Spinal cord (tissue), 10 donors: ENCODE results near the gene CLSTN3. TPM values are rescaled to one million over a fixed set of nuclear protein-coding genes. Genes with fewer than 3 reads are reported as not detected.

ENCODE experiments used
- DNase-seq, 6 donors: peaks; one replicate each; pipeline versions ENCODE4 v3.0.0 to v3.0.0-alpha.2; 2013 to 2015; ENCODE audit warnings: low spot score in 6 of 6, low read depth in 4 of 6
- H3K27ac ChIP-seq: one replicate; pipeline ENCODE4 v1.5.1; 2013; ENCODE audit warnings: low read depth, low read length, control low read depth
- H3K27me3 ChIP-seq: one replicate; pipeline ENCODE4 v1.6.1; 2013; ENCODE audit warnings: low read length; ENCODE audit not compliant: control insufficient read depth, insufficient read depth
- H3K36me3 ChIP-seq: one replicate; pipeline ENCODE4 v1.6.1; 2013; ENCODE audit warnings: low read length; ENCODE audit not compliant: control insufficient read depth, insufficient read depth
- H3K4me1 ChIP-seq: one replicate; pipeline ENCODE4 v1.6.1; 2013; ENCODE audit warnings: low read length; ENCODE audit not compliant: control insufficient read depth, insufficient read depth
- H3K4me3 ChIP-seq: one replicate; pipeline ENCODE4 v1.5.1; 2013; ENCODE audit warnings: low read depth, low read length, control low read depth
- H3K9me3 ChIP-seq: one replicate; pipeline ENCODE4 v1.6.1; 2013; ENCODE audit warnings: low read length; ENCODE audit not compliant: control insufficient read depth, insufficient read depth
- WGBS: methylation state at CpG from one replicate; pipeline ENCODE4 v1.1.5; 2013; ENCODE audit warnings: missing lambda C conversion rate; ENCODE audit not compliant: insufficient coverage; 5-methylcytosine and 5-hydroxymethylcytosine counted together
- polyA plus RNA-seq, 2 donors: library from polyadenylated mRNA; unstranded; fragments of 120-200 nt; gene quantifications; one replicate each; pipeline ENCODE4 v1.2.1, GENCODE V29; 2013; ENCODE audit not compliant: insufficient read length in 2 of 2
- total RNA-seq, 2 donors: library from RNA; depleted of rRNA in 1 of 2; stranded (reverse); fragments of 120-200 nt in 1 of 2; fragments of >200 nt in 1 of 2; gene quantifications; one replicate each; pipeline versions ENCODE4 v1.2.3 to v1.2.4, GENCODE V29; 2013 to 2014
- donor health status: healthy.

The CLSTN3 gene
- total and polyA plus RNA-seq, 4 donors, result 33.9 to 215 (median 174) TPM

GRCh38 chr12:7144414-7145120 lies 14.4 kb downstream of the CLSTN3 start:
- DNase-seq, result peak in 2 of 6 donors; percentile 55 to 63
- Histone ChIP-seq H3K27ac (no peak overlapping the region), H3K27me3 (no peaks in the 10 kb centered on the region), H3K4me1 (no peaks in the 10 kb centered on the region), H3K4me3 (no peak overlapping the region), H3K36me3 (peaks cover 79% of the 10 kb centered on the region), H3K9me3 (no peaks in the 10 kb centered on the region)
- 83% methylated on average over 3 of the region's 11 CpGs for WGBS

GRCh38 chr12:7145671-7146070 lies 15.5 kb downstream of the CLSTN3 start:
- 81% methylated on average over 3 of the region's 4 CpGs for WGBS
- H3K36me3 ChIP-seq, result peaks cover 83% of the 10 kb centered on the region
- no peak overlapping the region for H3K4me3 ChIP-seq
- no peaks in the 10 kb centered on the region for H3K9me3 ChIP-seq
- no peak overlapping the region for H3K27ac ChIP-seq
- H3K27me3 ChIP-seq, result no peaks in the 10 kb centered on the region
- DNase-seq, result no peak
- no peaks in the 10 kb centered on the region for H3K4me1 ChIP-seq

- Histone ChIP-seq H3K27ac (no peak overlapping the region), H3K9me3 (no peaks in the 10 kb centered on the region), H3K4me1 (no peaks in the 10 kb centered on the region), H3K4me3 (no peak overlapping the region), H3K36me3 (peaks cover 82% of the 10 kb centered on the region), H3K27me3 (no peaks in the 10 kb centered on the region)
- no peak for DNase-seq
- WGBS, result 94% methylated on average over 7 of the region's 7 CpGs
Observed at GRCh38 chr12:7146228-7146627, 16.1 kb downstream of the CLSTN3 start.

- H3K36me3 ChIP-seq, result peaks cover 75% of the 10 kb centered on the region
- no peak overlapping the region for H3K4me3 ChIP-seq
- no peaks in the 10 kb centered on the region for H3K27me3 ChIP-seq
- no peaks in the 10 kb centered on the region for H3K9me3 ChIP-seq
- no peak overlapping the region for H3K27ac ChIP-seq
- 98% methylated on average over 5 of the region's 7 CpGs for WGBS
- DNase-seq, result no peak
- no peaks in the 10 kb centered on the region for H3K4me1 ChIP-seq
Observed at GRCh38 chr12:7146906-7147305, 16.7 kb downstream of the CLSTN3 start.

GRCh38 chr12:7150356-7150755 lies 20.2 kb downstream of the CLSTN3 start:
- H3K4me3 ChIP-seq, result no peak overlapping the region
- DNase-seq, result no peak
- no peaks in the 10 kb centered on the region for H3K4me1 ChIP-seq
- H3K36me3 ChIP-seq, result peaks cover 55% of the 10 kb centered on the region
- no peaks in the 10 kb centered on the region for H3K9me3 ChIP-seq
- no peaks in the 10 kb centered on the region for H3K27me3 ChIP-seq
- WGBS, result 100% methylated on average over 9 of the region's 12 CpGs
- H3K27ac ChIP-seq, result no peak overlapping the region

GRCh38 chr12:7150841-7151240 lies 20.7 kb downstream of the CLSTN3 start:
- Histone ChIP-seq H3K27ac (no peak overlapping the region), H3K4me3 (no peak overlapping the region), H3K4me1 (no peaks in the 10 kb centered on the region), H3K9me3 (no peaks in the 10 kb centered on the region), H3K36me3 (peaks cover 55% of the 10 kb centered on the region), H3K27me3 (no peaks in the 10 kb centered on the region)
- 86% methylated on average over 1 of the region's 6 CpGs for WGBS
- DNase-seq, result no peak

- H3K36me3 ChIP-seq, result peaks cover 55% of the 10 kb centered on the region
- WGBS, result 94% methylated on average over 4 of the region's 6 CpGs
- H3K4me3 ChIP-seq, result no peak overlapping the region
Observed at GRCh38 chr12:7151532-7151931, 21.4 kb downstream of the CLSTN3 start.

GRCh38 chr12:7152818-7153217 lies 22.6 kb downstream of the CLSTN3 start:
- Histone ChIP-seq H3K27me3 (no peaks in the 10 kb centered on the region), H3K4me1 (no peaks in the 10 kb centered on the region), H3K4me3 (no peak overlapping the region), H3K36me3 (peaks cover 58% of the 10 kb centered on the region), H3K9me3 (no peaks in the 10 kb centered on the region), H3K27ac (no peak overlapping the region)
- DNase-seq, result no peak
- WGBS, result 94% methylated on average over 3 of the region's 4 CpGs

More at GRCh38 chr12:7151532-7151931, 21.4 kb downstream of the CLSTN3 start:
- no peak for DNase-seq
- Histone ChIP-seq H3K27ac (no peak overlapping the region), H3K27me3 (no peaks in the 10 kb centered on the region), H3K4me1 (no peaks in the 10 kb centered on the region), H3K9me3 (no peaks in the 10 kb centered on the region)

GRCh38 chr12:7154042-7154441 lies 23.9 kb downstream of the CLSTN3 start:
- WGBS, result 87% methylated on average over 4 of the region's 6 CpGs
- Histone ChIP-seq H3K27ac (no peak overlapping the region), H3K4me1 (no peaks in the 10 kb centered on the region), H3K27me3 (no peaks in the 10 kb centered on the region), H3K9me3 (no peaks in the 10 kb centered on the region), H3K4me3 (no peak overlapping the region), H3K36me3 (peaks cover 61% of the 10 kb centered on the region)
- DNase-seq, result no peak

GRCh38 chr12:7154901-7155470 lies 24.8 kb downstream of the CLSTN3 start:
- peaks cover 58% of the 10 kb centered on the region for H3K36me3 ChIP-seq
- DNase-seq, result no peak
- no peaks in the 10 kb centered on the region for H3K4me1 ChIP-seq
- H3K27ac ChIP-seq, result no peak overlapping the region
- no peaks in the 10 kb centered on the region for H3K9me3 ChIP-seq
- H3K27me3 ChIP-seq, result no peaks in the 10 kb centered on the region
- 86% methylated on average over 10 of the region's 12 CpGs for WGBS
- no peak overlapping the region for H3K4me3 ChIP-seq
